ENCODE measurements around the gene GPRC5D.

GPRC5D gene

DNA sequence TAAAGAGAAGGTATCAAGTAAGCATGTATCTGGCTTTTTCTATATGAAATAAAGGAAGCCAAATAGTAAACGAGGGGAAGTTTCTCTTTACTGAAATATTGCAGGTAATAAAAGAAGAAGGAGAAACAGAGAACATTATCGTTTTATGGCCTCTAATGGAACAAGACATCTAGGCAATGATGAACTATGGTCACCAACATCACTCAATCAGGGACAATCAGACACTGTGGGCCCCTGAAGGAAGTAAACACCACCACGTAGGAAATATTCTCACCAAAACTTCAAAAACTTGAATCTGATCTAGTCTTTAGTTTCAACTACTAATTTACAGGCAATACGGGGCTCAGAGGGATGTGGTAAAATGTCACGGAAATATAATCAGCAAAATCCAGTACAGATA lies 32.2 kb upstream of the GPRC5D start:
- no peak for TF ChIP-seq CTCF (IDR thresholded peaks at IDR 0.05)
- no peaks in the 10 kb centered on the region for H3K36me3 ChIP-seq (ENCODE audit: control insufficient read depth, insufficient read depth, low read length)
- H3K27me3 ChIP-seq (ENCODE audit: control insufficient read depth, insufficient read depth, low read length) = no peaks in the 10 kb centered on the region

DNA sequence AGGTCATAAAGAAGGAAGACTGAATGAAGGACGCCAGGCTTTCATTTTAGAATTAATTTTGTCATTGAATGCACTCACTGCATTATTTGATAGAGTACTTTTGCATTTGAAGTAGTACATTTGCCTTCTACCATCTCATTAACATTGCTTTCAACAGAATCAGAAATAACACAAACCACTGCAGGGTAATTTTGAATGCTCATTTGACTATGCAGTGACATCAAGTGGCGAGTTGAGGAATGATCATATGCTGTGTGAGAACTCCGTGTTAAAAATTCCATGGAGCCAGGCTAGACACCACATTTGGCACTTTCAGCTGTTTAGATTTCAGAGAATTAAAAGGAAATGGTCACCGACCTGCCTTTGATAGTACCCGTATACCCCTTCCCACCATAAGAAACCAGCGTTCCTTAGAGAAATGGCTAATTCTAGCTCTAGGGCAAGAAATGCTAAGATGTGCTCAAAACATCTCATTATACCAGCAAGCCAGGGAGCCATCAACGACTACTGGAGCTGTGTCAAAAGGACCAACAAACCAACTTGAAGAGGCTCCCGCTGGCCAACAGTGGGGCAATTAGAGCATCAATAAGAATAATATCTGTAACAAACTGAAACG lies 31.6 kb upstream of the GPRC5D start:
- TF ChIP-seq CTCF (IDR thresholded peaks at IDR 0.05) = peak; percentile 50
- Histone ChIP-seq H3K27ac (no peak overlapping the region), H3K4me3 (ENCODE audit: low read depth, low read length) (no peak overlapping the region), H3K4me1 (no peaks in the 10 kb centered on the region), H3K27me3 (ENCODE audit: control insufficient read depth, insufficient read depth, low read length) (no peaks in the 10 kb centered on the region), H2AFZ (no peak overlapping the region), H3K4me2 (ENCODE audit: low read length) (no peak overlapping the region), H3K36me3 (ENCODE audit: control insufficient read depth, insufficient read depth, low read length) (no peaks in the 10 kb centered on the region), H3K9me3 (ENCODE audit: control insufficient read depth, low read length) (no peaks in the 10 kb centered on the region), H3K9ac (no peak overlapping the region), H3K79me2 (peaks cover 9% of the 10 kb centered on the region)

More for the DNA sequence above, 32.2 kb upstream of the GPRC5D start:
- Histone ChIP-seq H3K27ac (no peak overlapping the region), H3K79me2 (peaks cover 9% of the 10 kb centered on the region), H3K4me1 (no peaks in the 10 kb centered on the region), H3K9ac (no peak overlapping the region), H3K4me2 (ENCODE audit: low read length) (no peak overlapping the region), H2AFZ (no peak overlapping the region), H3K4me3 (ENCODE audit: low read depth, low read length) (no peak overlapping the region), H3K9me3 (ENCODE audit: control insufficient read depth, low read length) (no peaks in the 10 kb centered on the region)

DNA sequence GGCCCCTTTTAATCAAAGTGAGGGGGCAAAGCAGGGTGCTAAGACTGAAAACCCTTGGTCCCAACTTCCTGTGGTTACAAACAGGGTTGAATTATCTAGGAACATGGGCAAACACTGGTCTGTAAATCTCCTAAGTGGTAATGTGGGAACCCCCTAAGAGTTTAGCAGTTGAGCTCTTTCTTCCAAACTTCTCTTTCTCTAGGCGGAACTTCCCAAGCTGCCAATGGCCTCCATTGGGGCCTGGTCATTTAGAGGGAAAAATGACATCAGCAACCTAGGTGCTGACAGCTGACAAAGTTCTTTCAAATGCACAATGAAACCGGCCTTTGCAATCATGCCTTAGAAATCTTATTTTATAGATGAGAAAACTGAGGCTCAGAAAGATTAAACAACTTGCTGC lies 30.4 kb upstream of the GPRC5D start:
- H3K9me3 ChIP-seq (ENCODE audit: control insufficient read depth, low read length) = no peaks in the 10 kb centered on the region
- H3K9ac ChIP-seq = no peak overlapping the region
- H3K36me3 ChIP-seq (ENCODE audit: control insufficient read depth, insufficient read depth, low read length) = no peaks in the 10 kb centered on the region
- H2AFZ ChIP-seq = no peak overlapping the region
- no peak overlapping the region for H3K4me3 ChIP-seq (ENCODE audit: low read depth, low read length)
- no peaks in the 10 kb centered on the region for H3K27me3 ChIP-seq (ENCODE audit: control insufficient read depth, insufficient read depth, low read length)
- H3K4me2 ChIP-seq (ENCODE audit: low read length) = no peak overlapping the region
- peaks cover 14% of the 10 kb centered on the region for H3K79me2 ChIP-seq
- H3K4me1 ChIP-seq = no peaks in the 10 kb centered on the region
- H3K27ac ChIP-seq = no peak overlapping the region
- no peak for TF ChIP-seq CTCF (IDR thresholded peaks at IDR 0.05)

DNA sequence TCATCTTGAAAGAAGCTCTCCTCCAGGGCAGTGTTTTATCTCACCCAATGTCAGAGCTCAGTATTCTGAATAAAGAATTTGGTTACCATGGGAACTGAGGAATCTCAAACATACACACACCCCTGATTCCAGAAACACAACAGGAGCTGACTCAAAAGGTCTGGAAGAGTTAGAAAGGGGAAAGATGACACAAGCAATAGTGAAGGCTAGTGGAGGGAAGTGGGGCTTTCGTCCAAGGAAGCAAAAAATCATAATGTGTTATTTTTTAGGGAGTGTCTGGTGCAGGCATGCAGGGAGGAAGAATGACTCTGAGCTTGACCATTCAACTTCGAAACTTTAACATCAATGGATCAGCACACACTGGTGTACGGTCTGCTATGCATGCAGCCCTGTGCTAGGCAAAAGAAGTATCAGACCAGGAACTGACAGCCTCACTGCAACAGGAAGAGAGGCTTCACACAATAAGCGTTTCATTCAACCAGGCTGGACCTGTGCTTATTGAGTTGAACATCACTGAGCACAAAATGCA lies 27.8 kb upstream of the GPRC5D start:
- H3K4me1 ChIP-seq = no peaks in the 10 kb centered on the region
- H3K9me3 ChIP-seq (ENCODE audit: control insufficient read depth, low read length) = no peaks in the 10 kb centered on the region
- peaks cover 14% of the 10 kb centered on the region for H3K79me2 ChIP-seq
- H3K36me3 ChIP-seq (ENCODE audit: control insufficient read depth, insufficient read depth, low read length) = no peaks in the 10 kb centered on the region
- H3K27ac ChIP-seq = no peak overlapping the region
- no peak overlapping the region for H3K4me3 ChIP-seq (ENCODE audit: low read depth, low read length)
- no peak overlapping the region for H3K4me2 ChIP-seq (ENCODE audit: low read length)
- no peak overlapping the region for H3K9ac ChIP-seq
- H3K27me3 ChIP-seq (ENCODE audit: control insufficient read depth, insufficient read depth, low read length) = no peaks in the 10 kb centered on the region
- no peak for TF ChIP-seq CTCF (IDR thresholded peaks at IDR 0.05)
- no peak overlapping the region for H2AFZ ChIP-seq

GRCh38 chr12:12979126-12979525 lies 27.2 kb upstream of the GPRC5D start:
- Histone ChIP-seq H3K36me3 (ENCODE audit: control insufficient read depth, insufficient read depth, low read length) (no peaks in the 10 kb centered on the region), H3K79me2 (peaks cover 14% of the 10 kb centered on the region), H3K4me1 (no peaks in the 10 kb centered on the region), H3K9me3 (ENCODE audit: control insufficient read depth, low read length) (no peaks in the 10 kb centered on the region), H3K9ac (no peak overlapping the region), H3K27me3 (ENCODE audit: control insufficient read depth, insufficient read depth, low read length) (no peaks in the 10 kb centered on the region), H3K27ac (no peak overlapping the region), H3K4me2 (ENCODE audit: low read length) (no peak overlapping the region), H2AFZ (no peak overlapping the region), H3K4me3 (ENCODE audit: low read depth, low read length) (no peak overlapping the region)
- TF ChIP-seq CTCF (IDR thresholded peaks at IDR 0.05) = no peak

Data from parathyroid adenoma (tissue), 2 donors.